ENCODE measurements around the gene CCDC30. TPM values are rescaled to one million over a fixed set of nuclear protein-coding genes. Genes with fewer than 3 reads are reported as not detected.

Gene CCDC30
- polyA plus RNA-seq, 1 donor (not counting 4 experiments of a cell fraction or from before 2014, with no cell fraction given): 0.35 TPM

DNA sequence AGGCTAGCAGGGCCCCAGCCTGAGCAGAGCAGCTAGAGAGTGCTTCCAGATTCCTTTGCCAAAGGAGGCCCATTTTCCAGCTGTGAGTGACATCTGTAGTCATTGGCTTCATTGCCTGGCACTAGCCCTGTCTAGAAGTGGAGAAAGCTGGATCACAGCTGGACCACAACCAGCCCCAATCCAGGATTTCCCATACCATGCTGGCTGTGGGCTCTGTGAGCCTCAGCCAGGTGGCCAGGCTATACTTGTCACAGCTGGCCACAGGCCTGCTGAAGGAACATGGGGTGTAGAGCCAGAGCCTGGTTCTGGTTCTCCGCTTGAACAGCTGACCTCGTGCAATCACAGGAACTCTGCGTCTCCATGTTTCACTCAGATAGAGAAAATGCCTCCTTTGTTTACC, 45.9 kb upstream of the CCDC30 start:
- FAIRE-seq (no peak), DNase-seq (ENCODE audit: low read depth, low spot score) (no peak)
- Histone ChIP-seq H4K20me1 (ENCODE audit: control insufficient read depth, extremely low read depth, insufficient read depth, low read length) (no peaks in the 10 kb centered on the region), H3K9me1 (ENCODE audit: control insufficient read depth, extremely low read depth, insufficient read depth, low read length) (no peaks in the 10 kb centered on the region), H3K4me1 (ENCODE audit: control insufficient read depth, extremely low read depth, insufficient read depth, low read length) (no peaks in the 10 kb centered on the region), H3K27me3 (ENCODE audit: control insufficient read depth, extremely low read depth, insufficient read depth, low read length) (peaks cover 23% of the 10 kb centered on the region), H3K36me3 (ENCODE audit: control insufficient read depth in 2 of 2, extremely low read depth in 1 of 2, insufficient read depth in 2 of 2, low read length in 2 of 2) (no peaks in the 10 kb centered on the region), H3K4me2 (ENCODE audit: control insufficient read depth, extremely low read depth, insufficient read depth, low read depth, low read length) (no peak overlapping the region), H3K9me3 (ENCODE audit: control insufficient read depth, low read depth, low read length) (no peaks in the 10 kb centered on the region), H3K27ac (ENCODE audit: control insufficient read depth, insufficient read depth, low read length) (no peak overlapping the region), H3K79me2 (ENCODE audit: control insufficient read depth, insufficient read depth, low read length) (no peaks in the 10 kb centered on the region), H3K4me3 (ENCODE audit: control insufficient read depth in 2 of 3, extremely low read depth in 1 of 3, insufficient read depth in 2 of 3, low read depth in 1 of 3, low read length in 3 of 3) (no peak overlapping the region), H3K9ac (ENCODE audit: control insufficient read depth, extremely low read depth, insufficient read depth, low read length) (no peak overlapping the region), H2AFZ (ENCODE audit: control insufficient read depth, low read length) (no peak overlapping the region)
- dilution Hi-C loops (cut with MboI; ENCODE audit: extremely low pct_ligation_motif_present, low sequenced_read_pairs): no loop called here
- TF ChIP-seq CTCF (optimal IDR thresholded peaks at IDR 0.05 in 1 of 3, IDR thresholded peaks at IDR 0.05 in 1 of 3, conservative IDR thresholded peaks at IDR 0.05 in 1 of 3; ENCODE audit: extremely low read depth in 1 of 3, insufficient read depth in 2 of 3, low read length in 3 of 3): no peak
- no peak for TF ChIP-seq EZH2 (IDR thresholded peaks at IDR 0.05; ENCODE audit: low read length)

- H2AFZ ChIP-seq (ENCODE audit: control insufficient read depth, low read length): no peak overlapping the region
- H3K27ac ChIP-seq (ENCODE audit: control insufficient read depth, insufficient read depth, low read length): no peak overlapping the region
- H3K9ac ChIP-seq (ENCODE audit: control insufficient read depth, extremely low read depth, insufficient read depth, low read length): no peak overlapping the region
- H3K4me2 ChIP-seq (ENCODE audit: control insufficient read depth, extremely low read depth, insufficient read depth, low read depth, low read length): no peak overlapping the region
- FAIRE-seq: no peak
- peaks cover 24% of the 10 kb centered on the region for H3K27me3 ChIP-seq (ENCODE audit: control insufficient read depth, extremely low read depth, insufficient read depth, low read length)
- dilution Hi-C loops (cut with MboI; ENCODE audit: extremely low pct_ligation_motif_present, low sequenced_read_pairs): no loop called here
- TF ChIP-seq CTCF (optimal IDR thresholded peaks at IDR 0.05 in 1 of 3, IDR thresholded peaks at IDR 0.05 in 1 of 3, conservative IDR thresholded peaks at IDR 0.05 in 1 of 3; ENCODE audit: extremely low read depth in 1 of 3, insufficient read depth in 2 of 3, low read length in 3 of 3) (no peak), EZH2 (IDR thresholded peaks at IDR 0.05; ENCODE audit: low read length) (no peak)
- H3K9me3 ChIP-seq (ENCODE audit: control insufficient read depth, low read depth, low read length): no peaks in the 10 kb centered on the region
- no peaks in the 10 kb centered on the region for H3K36me3 ChIP-seq (ENCODE audit: control insufficient read depth in 2 of 2, extremely low read depth in 1 of 2, insufficient read depth in 2 of 2, low read length in 2 of 2)
- H3K9me1 ChIP-seq (ENCODE audit: control insufficient read depth, extremely low read depth, insufficient read depth, low read length): no peaks in the 10 kb centered on the region
- H3K4me1 ChIP-seq (ENCODE audit: control insufficient read depth, extremely low read depth, insufficient read depth, low read length): no peaks in the 10 kb centered on the region
- H3K4me3 ChIP-seq (ENCODE audit: control insufficient read depth in 2 of 3, extremely low read depth in 1 of 3, insufficient read depth in 2 of 3, low read depth in 1 of 3, low read length in 3 of 3): no peak overlapping the region
- H3K79me2 ChIP-seq (ENCODE audit: control insufficient read depth, insufficient read depth, low read length): no peaks in the 10 kb centered on the region
- no peak for DNase-seq (ENCODE audit: low read depth, low spot score)
- H4K20me1 ChIP-seq (ENCODE audit: control insufficient read depth, extremely low read depth, insufficient read depth, low read length): no peaks in the 10 kb centered on the region
Measured at GRCh38 chr1:42418516-42418915, 44.6 kb upstream of the CCDC30 start.

Measured in keratinocyte (primary cell).